Bronchial epithelial cell (primary cell): Measurements from ENCODE around the gene TMEM266. TPM values are rescaled to one million over a fixed set of nuclear protein-coding genes. Genes with fewer than 3 reads are reported as not detected.
A peak's percentile ranks its signal among the peaks of the same experiment; 100 is the strongest.

ENCODE experiments used
- DNase-seq: peaks from one replicate; pipeline ENCODE4 v3.0.0-alpha.2; 2010; ENCODE audit warnings: low read depth
- FAIRE-seq: peaks from 2 replicates; lab custom pipeline; 2011; peaks lifted over from hg19 to GRCh38; lab: Jason Lieb, UNC
- H3K27me3 ChIP-seq: 2 replicates; pipeline ENCODE4 v1.5.1; 2011; ENCODE audit warnings: low read length; ENCODE audit not compliant: control insufficient read depth, insufficient read depth
- H3K36me3 ChIP-seq: 2 replicates; pipeline ENCODE4 v1.5.1; 2011; ENCODE audit warnings: low read length; ENCODE audit not compliant: control insufficient read depth, insufficient read depth
- H3K4me3 ChIP-seq: 2 replicates; pipeline ENCODE4 v1.5.1; 2011; ENCODE audit warnings: mild to moderate bottlenecking, low read depth, low read length, control low read depth
- total RNA-seq: library from RNA; depleted of rRNA; stranded (reverse); fragments of >200 nt; gene quantifications from 2 replicates; pipeline ENCODE4 v1.2.1, GENCODE V29; 2014
- TF ChIP-seq, protein P1 (sequence below): IDR thresholded peaks from 2 replicates; pipeline ENCODE4 v1.5.1; 2011; ENCODE audit warnings: mild to moderate bottlenecking, moderate library complexity, low read length, control low read depth, inconsistent platforms; ENCODE audit not compliant: insufficient read depth, severe bottlenecking

The TMEM266 gene
- total RNA-seq, 1 donor from 2014 or later: under 0.01 TPM

- no peak for FAIRE-seq
- no peak for DNase-seq
- Histone ChIP-seq H3K27me3 (no peaks in the 10 kb centered on the region), H3K4me3 (no peak overlapping the region), H3K36me3 (peaks cover 2% of the 10 kb centered on the region)
- TF ChIP-seq, protein P1, sequence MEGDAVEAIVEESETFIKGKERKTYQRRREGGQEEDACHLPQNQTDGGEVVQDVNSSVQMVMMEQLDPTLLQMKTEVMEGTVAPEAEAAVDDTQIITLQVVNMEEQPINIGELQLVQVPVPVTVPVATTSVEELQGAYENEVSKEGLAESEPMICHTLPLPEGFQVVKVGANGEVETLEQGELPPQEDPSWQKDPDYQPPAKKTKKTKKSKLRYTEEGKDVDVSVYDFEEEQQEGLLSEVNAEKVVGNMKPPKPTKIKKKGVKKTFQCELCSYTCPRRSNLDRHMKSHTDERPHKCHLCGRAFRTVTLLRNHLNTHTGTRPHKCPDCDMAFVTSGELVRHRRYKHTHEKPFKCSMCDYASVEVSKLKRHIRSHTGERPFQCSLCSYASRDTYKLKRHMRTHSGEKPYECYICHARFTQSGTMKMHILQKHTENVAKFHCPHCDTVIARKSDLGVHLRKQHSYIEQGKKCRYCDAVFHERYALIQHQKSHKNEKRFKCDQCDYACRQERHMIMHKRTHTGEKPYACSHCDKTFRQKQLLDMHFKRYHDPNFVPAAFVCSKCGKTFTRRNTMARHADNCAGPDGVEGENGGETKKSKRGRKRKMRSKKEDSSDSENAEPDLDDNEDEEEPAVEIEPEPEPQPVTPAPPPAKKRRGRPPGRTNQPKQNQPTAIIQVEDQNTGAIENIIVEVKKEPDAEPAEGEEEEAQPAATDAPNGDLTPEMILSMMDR: no peak
These were observed 144.5 kb downstream of the TMEM266 start for GRCh38 chr15:76204109-76204845.

GRCh38 chr15:76204916-76205460, 145.2 kb downstream of the TMEM266 start:
- DNase-seq: no peak
- Histone ChIP-seq H3K4me3 (no peak overlapping the region), H3K27me3 (no peaks in the 10 kb centered on the region), H3K36me3 (peaks cover 2% of the 10 kb centered on the region)
- FAIRE-seq: no peak
- TF ChIP-seq, protein P1: no peak

- DNase-seq (peak; percentile 46), FAIRE-seq (no peak)
- H3K4me3 ChIP-seq: no peak overlapping the region
- H3K27me3 ChIP-seq: no peaks in the 10 kb centered on the region
- TF ChIP-seq, protein P1: no peak
- peaks cover 2% of the 10 kb centered on the region for H3K36me3 ChIP-seq
These were observed 146.7 kb downstream of the TMEM266 start for GRCh38 chr15:76206325-76206976.

DNA sequence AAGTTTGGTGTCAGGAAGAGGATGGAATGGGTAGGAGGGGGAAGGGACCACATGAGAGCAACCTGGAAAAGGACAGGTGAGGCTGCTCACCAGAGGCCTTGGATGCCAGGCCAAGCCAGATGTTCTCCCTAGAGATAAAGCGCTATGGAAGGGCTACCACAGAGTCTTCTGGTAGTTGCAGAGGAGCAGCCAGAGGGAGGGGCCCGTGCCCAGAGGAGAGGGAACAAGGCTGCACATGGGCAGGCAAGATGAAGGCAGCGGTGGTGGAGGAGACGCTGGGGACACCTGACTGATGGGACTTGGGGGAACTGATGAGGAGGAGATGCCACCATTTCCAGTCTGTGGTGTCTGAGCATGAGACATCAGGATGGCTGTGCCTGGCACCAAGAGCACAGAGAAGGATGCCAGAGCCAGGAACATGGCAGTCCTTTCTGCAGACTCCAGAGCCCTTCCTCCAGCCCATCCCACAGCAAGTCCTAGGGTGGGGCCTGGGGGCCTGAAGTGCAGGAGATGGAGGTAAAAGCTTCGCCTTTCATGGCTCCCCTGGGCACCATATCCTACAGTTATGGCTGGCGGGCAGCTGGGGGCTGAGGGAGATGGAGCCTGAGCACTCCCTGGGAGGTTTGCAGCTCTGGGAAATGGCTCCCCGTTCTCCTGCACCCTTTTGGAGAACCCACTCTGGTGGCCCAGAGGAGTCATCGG, 148.4 kb downstream of the TMEM266 start:
- TF ChIP-seq, protein P1: no peak
- Histone ChIP-seq H3K27me3 (no peaks in the 10 kb centered on the region), H3K36me3 (peaks cover 4% of the 10 kb centered on the region), H3K4me3 (no peak overlapping the region)
- DNase-seq: no peak
- FAIRE-seq: peak; percentile 18

DNA sequence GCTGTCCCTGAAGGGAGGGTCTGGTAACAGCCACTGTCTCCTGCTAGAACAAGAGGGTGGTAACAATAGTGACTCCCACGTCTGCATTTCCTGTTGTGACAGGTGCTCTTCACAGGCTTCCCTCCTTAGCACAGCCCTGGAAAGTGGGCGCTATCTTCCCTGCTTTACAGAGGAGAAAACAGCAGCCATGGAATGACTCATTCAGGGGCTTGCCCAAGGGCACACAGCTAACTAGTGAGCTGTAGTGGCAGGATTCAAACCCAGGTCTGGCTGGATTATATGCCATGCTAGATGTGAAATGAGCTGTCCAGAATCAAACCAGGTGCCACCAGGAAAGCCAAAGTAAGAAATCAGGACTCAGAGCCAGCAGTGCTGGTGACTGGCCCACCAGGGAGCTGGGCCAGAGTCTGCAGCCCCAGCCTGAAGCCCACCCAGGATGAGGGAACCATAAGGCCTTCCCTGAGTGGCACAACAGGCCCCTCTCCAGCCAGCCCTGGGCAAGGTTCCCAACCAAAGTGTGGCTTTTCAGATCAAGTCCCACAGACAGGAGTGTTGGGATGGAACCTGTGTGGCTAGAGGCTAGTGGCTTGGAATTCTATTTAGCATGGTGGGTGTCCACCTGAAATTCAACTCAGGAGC, 149.1 kb downstream of the TMEM266 start:
- FAIRE-seq: no peak
- TF ChIP-seq, protein P1: no peak

More for the DNA sequence above, 149.1 kb downstream of the TMEM266 start:
- H3K27me3 ChIP-seq: no peaks in the 10 kb centered on the region
- no peak overlapping the region for H3K4me3 ChIP-seq
- H3K36me3 ChIP-seq: peaks cover 9% of the 10 kb centered on the region
- DNase-seq: peak; percentile 21
